Gastroesophageal sphincter (tissue), 4 donors: ENCODE data around the gene TRIM23. TPM values are rescaled to one million over a fixed set of nuclear protein-coding genes. Genes with fewer than 3 reads are reported as not detected.
"Not testable (repeated sequence)": the region's sequence is repeated elsewhere in the genome, so short reads cannot be mapped to it uniquely, and the experiment has no call there.

Experiments
- ATAC-seq: fragments of 150-250 bp; one replicate; pipeline ENCODE4 v1.9.1; 2016; ENCODE audit warnings: mild to moderate bottlenecking, moderate library complexity
- H3K27ac ChIP-seq, 4 donors: fragments of 200-600 bp; sonication (generic) in 3 of 4; 1 replicate in 3 of 4; 2 replicates in 1 of 4; pipeline ENCODE4 v1.5.1; 2016 to 2019
- H3K27me3 ChIP-seq: fragments of 200-600 bp; sonication (generic); one replicate; pipeline ENCODE4 v1.5.1; 2019
- H3K36me3 ChIP-seq, 2 donors: fragments of 200-600 bp; sonication (generic); one replicate each; pipeline ENCODE4 v1.5.1; 2019; ENCODE audit warnings: control low read depth in 1 of 2
- H3K4me1 ChIP-seq, 3 donors: fragments of 200-600 bp; sonication (generic); 1 replicate in 2 of 3; 2 replicates in 1 of 3; pipeline ENCODE4 v1.5.1; 2016 to 2019; ENCODE audit warnings: control low read depth in 2 of 3
- H3K4me3 ChIP-seq, 2 donors: fragments of 200-600 bp; sonication (generic); one replicate each; pipeline ENCODE4 v1.5.1; 2019; ENCODE audit warnings: mild to moderate bottlenecking in 1 of 2, moderate library complexity in 1 of 2
- H3K9me3 ChIP-seq, 3 donors: fragments of 200-600 bp; sonication (generic); one replicate each; pipeline ENCODE4 v1.5.1; 2017 to 2019; ENCODE audit warnings: control low read depth in 2 of 3
- EP300 ChIP-seq: sonication (generic); formaldehyde crosslinking; IDR thresholded peaks from one replicate; pipeline ENCODE4 v1.6.1; 2017; ENCODE audit warnings: antibody characterized with exemption, mild to moderate bottlenecking
- POLR2A ChIP-seq, 2 donors: fragments of 450-650 bp; IDR thresholded peaks; one replicate each; pipeline ENCODE4 v1.6.1; 2017; ENCODE audit warnings: antibody characterized with exemption in 2 of 2, mild to moderate bottlenecking in 2 of 2, moderate library complexity in 1 of 2
- POLR2AphosphoS5 ChIP-seq: sonication (generic); formaldehyde crosslinking; IDR thresholded peaks from one replicate; pipeline ENCODE4 v1.6.1; 2017; ENCODE audit warnings: antibody characterized with exemption
- WGBS, 2 donors: methylation state at CpG; one replicate each; pipeline ENCODE4 v1.1.5; 2018; ENCODE audit warnings: low coverage in 1 of 2; 5-methylcytosine and 5-hydroxymethylcytosine counted together
- total RNA-seq, 4 donors: library from RNA; depleted of rRNA; stranded (reverse); fragments of >200 nt; gene quantifications; one replicate each; pipeline ENCODE4 v1.1.0, GENCODE V29; 2016
- TF ChIP-seq, protein P1 (sequence below), 4 experiments: fragments of 200-600 bp in 2 of 4; fragments of 450-650 bp in 2 of 4; sonication (generic) in 1 of 4; IDR thresholded peaks; one replicate each; pipeline ENCODE4 v1.5.1; 2017 to 2019; ENCODE audit warnings: antibody characterized with exemption in 4 of 4, mild to moderate bottlenecking in 2 of 4, moderate library complexity in 2 of 4

Gene TRIM23
- total RNA-seq, 4 donors from 2014 or later: 17.0 to 35.2 (median 20.3) TPM

DNA sequence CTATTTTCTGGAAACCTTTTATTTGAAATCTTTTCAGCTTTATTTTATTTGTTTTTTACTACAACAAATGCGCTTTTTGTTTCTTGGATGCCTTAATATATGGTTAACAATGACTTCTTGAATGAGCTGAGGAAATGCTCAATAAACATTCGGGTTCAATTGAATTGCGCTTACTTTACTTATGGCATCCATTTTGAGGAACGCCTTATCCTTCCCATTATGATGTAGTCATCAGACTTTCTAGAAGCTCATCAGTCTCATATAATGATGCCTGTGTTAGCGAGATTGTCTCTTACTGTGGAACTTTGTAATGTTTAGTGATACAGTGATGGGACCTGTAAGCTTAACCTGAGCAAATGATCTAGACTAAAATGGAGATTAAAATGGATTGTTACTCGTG, 1.6 kb upstream of the TRIM23 start:
- TF ChIP-seq, protein P1, sequence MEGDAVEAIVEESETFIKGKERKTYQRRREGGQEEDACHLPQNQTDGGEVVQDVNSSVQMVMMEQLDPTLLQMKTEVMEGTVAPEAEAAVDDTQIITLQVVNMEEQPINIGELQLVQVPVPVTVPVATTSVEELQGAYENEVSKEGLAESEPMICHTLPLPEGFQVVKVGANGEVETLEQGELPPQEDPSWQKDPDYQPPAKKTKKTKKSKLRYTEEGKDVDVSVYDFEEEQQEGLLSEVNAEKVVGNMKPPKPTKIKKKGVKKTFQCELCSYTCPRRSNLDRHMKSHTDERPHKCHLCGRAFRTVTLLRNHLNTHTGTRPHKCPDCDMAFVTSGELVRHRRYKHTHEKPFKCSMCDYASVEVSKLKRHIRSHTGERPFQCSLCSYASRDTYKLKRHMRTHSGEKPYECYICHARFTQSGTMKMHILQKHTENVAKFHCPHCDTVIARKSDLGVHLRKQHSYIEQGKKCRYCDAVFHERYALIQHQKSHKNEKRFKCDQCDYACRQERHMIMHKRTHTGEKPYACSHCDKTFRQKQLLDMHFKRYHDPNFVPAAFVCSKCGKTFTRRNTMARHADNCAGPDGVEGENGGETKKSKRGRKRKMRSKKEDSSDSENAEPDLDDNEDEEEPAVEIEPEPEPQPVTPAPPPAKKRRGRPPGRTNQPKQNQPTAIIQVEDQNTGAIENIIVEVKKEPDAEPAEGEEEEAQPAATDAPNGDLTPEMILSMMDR (IDR thresholded peaks at IDR 0.05): no peak
- no peak for TF ChIP-seq POLR2AphosphoS5
- no peak for TF ChIP-seq POLR2A (IDR thresholded peaks at IDR 0.05)
- TF ChIP-seq EP300: no peak
- Histone ChIP-seq H3K9me3 (no peaks in the 10 kb centered on the region), H3K27me3 (no peaks in the 10 kb centered on the region), H3K27ac (peak overlapping the region in 3 of 4 donors; percentile 18 to 88 (median 79)), H3K36me3 (peaks cover 0 to 12% of the 10 kb centered on the region in 2 donors), H3K4me1 (peaks cover 16 to 48% (median 22%) of the 10 kb centered on the region in 3 donors), H3K4me3 (peak overlapping the region; percentile 61 to 87)
- 55 to 59% methylated on average over 4 to 6 of the region's 6 CpGs for WGBS, 2 donors
- ATAC-seq: no peak

DNA sequence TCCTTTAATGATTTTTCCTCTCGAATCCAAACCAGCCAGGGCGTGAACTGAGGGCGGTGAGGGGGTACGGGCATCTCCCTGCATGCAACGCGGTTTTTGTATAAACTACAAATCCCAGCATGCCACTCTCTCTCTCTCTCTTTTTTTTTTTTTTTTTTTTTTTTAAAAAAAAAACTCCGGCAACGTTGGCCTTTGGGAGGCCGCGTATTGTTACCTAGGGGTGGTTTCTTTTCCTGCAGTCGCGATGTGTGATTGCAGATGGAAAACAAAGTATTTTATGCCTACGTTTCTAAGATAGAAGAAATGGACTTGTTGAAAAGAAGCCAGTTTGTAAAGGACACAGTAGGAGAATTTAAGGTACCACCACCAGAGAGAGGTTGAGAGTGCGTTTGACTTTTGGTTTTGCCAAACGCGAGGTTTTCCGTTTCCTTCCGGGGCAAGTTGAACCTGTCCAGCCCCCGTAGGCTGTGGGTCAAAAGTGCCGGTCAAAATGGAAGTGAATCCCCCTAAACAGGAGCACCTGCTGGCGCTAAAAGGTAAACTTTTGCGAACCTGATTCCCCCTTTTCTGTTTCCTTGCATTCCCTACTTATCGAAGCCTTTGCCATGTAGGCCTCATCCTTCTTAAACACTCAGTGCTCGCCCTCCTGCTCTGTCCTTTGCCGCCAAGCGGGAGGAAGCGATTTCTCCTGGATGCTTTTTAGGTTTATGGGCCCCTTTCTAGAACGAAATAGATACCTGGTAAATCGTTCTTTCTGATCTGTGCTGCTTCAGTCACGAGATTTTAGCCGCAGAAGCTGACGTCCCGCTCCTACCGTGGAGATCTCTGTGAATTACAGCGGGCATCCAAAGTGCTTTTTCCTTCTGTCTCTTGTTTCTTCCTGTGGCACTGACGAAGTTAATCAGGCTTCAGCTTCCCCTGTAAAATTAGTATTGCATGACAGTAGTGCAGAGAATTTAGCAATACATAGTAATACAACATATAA, 730 bp upstream of the TRIM23 start, which contains the start of the genes SHLD3 and TRAPPC13:
Gene SHLD3 (plus strand): TSS at position 457 of the 985 bp plus-strand sequence. CDS start 4,561 bp downstream, outside the sequence.
Gene TRAPPC13 (plus strand): TSS at position 457 of the 985 bp plus-strand sequence. CDS start 34 bp downstream, at position 491.
- peak; percentile 93 for ATAC-seq
- Histone ChIP-seq H3K9me3 (no peaks in the 10 kb centered on the region), H3K4me3 (peak within 1 kb of the TSS; percentile 61 to 87), H3K36me3 (peaks cover 0 to 9% of the 10 kb centered on the region in 2 donors), H3K27ac (peak within 1 kb of the TSS; percentile 18 to 90 (median 84)), H3K27me3 (no peaks in the 10 kb centered on the region), H3K4me1 (peaks cover 16 to 55% (median 26%) of the 10 kb centered on the region in 3 donors)
- peak; percentile 76 for TF ChIP-seq POLR2AphosphoS5
- TF ChIP-seq EP300: no peak
- TF ChIP-seq, protein P1 (IDR thresholded peaks at IDR 0.05): peak in 3 of 4 experiments; percentile 17 to 22 (median 22)
- TF ChIP-seq POLR2A (IDR thresholded peaks at IDR 0.05): no peak
- 0 to 1% methylated on average over 24 to 36 of the region's 36 CpGs for WGBS, 2 donors

DNA sequence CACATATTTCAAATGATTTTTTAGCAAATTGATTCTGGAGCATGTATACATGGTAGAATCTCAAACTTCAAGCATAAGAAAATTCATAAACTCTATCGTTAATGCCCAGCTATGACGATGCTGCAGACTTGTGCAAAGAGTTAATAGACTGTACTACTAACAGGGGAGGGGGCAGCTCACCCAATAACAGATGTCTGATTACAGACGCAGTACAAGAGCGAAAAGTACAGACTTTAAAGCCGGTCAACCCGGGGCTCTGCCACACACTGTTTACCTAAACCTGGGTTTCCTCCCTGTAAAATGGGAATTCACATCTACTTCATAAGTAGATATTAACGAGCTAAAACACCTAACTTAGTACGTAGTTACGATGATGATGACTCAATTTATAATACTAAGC, 651 bp downstream of the TRIM23 start:
- Histone ChIP-seq H3K36me3 (no peaks in the 10 kb centered on the region), H3K4me3 (peak overlapping the region; percentile 61 to 87), H3K27me3 (no peaks in the 10 kb centered on the region), H3K4me1 (peaks cover 16 to 69% (median 28%) of the 10 kb centered on the region in 3 donors), H3K27ac (peak overlapping the region; percentile 18 to 90 (median 84)), H3K9me3 (no peaks in the 10 kb centered on the region)
- TF ChIP-seq, protein P1 (IDR thresholded peaks at IDR 0.05): no peak
- no peak for TF ChIP-seq POLR2A (IDR thresholded peaks at IDR 0.05)
- no peak for TF ChIP-seq POLR2AphosphoS5
- no peak for TF ChIP-seq EP300
- ATAC-seq: no peak
- 4% methylated on average over 9 of the region's 9 CpGs for WGBS, 2 donors

DNA sequence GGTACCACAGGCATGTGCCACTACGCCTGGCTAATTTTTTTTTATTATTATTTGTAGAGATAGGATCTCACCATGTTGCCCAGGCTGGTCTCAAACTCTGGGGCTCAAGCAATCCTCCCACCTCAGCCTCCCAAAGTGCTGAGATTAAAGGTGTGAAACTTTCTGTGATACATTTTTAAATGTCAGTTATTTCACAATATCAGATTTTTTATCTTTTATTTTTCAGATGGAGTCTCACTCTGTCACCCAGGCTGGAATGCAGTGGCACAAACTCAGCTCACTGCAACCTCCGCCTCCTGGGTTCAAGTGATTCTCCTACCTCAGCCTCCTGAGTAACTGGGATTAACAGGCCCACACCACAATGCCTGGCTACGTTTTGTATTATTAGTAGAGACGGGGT, 2.2 kb downstream of the TRIM23 start:
- peaks cover 16 to 69% (median 28%) of the 10 kb centered on the region in 3 donors for H3K4me1 ChIP-seq
- 20 to 65% methylated on average over 1 to 4 of the region's 4 CpGs for WGBS, 2 donors
- not testable (repeated sequence) for H3K9me3 ChIP-seq, H3K27ac ChIP-seq, H3K4me3 ChIP-seq, ATAC-seq, H3K27me3 ChIP-seq, H3K36me3 ChIP-seq

DNA sequence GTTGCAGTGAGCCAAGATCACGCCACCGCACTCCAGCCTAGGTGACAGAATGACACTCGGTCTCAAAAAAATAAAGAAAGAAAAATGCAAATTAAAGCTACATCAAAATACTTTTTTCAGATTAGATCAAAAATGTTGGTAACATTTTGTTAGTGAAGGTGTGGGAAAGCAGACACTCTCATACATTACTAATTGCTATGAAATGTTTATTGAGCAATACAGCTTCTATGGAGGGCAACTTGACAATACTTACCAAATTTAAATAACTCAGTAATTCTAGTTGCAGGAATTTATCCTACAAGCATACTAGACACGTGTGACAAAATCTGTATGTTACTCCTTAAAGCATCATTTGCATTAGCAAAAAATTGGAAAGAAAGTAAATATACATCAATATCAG, 4.1 kb downstream of the TRIM23 start:
- Histone ChIP-seq H3K4me3 (no peak overlapping the region), H3K36me3 (peaks cover 0 to 25% of the 10 kb centered on the region in 2 donors), H3K27me3 (no peaks in the 10 kb centered on the region), H3K27ac (no peak overlapping the region), H3K9me3 (no peaks in the 10 kb centered on the region), H3K4me1 (peaks cover 10 to 52% (median 20%) of the 10 kb centered on the region in 3 donors)
- no peak for ATAC-seq
- TF ChIP-seq POLR2AphosphoS5 (no peak), EP300 (no peak), POLR2A (IDR thresholded peaks at IDR 0.05) (no peak)
- TF ChIP-seq, protein P1 (IDR thresholded peaks at IDR 0.05): no peak
- 86 to 90% methylated on average over 4 of the region's 4 CpGs for WGBS, 2 donors
